HG03575 (cell line): Measurements from ENCODE around the gene USP40.

Experiments used
- ATAC-seq: cut with Tn5 transposase; IDR thresholded peaks from one replicate; pipeline ENCODE4 v1.9.1; 2021; ENCODE audit not compliant: unreplicated experiment, insufficient number of reproducible peaks, low FRiP score; ENCODE audit errors: extremely low read depth

Gene USP40

GRCh38 chr2:233438573-233439147, 127.9 kb downstream of the USP40 start:
- no peak for ATAC-seq

DNA sequence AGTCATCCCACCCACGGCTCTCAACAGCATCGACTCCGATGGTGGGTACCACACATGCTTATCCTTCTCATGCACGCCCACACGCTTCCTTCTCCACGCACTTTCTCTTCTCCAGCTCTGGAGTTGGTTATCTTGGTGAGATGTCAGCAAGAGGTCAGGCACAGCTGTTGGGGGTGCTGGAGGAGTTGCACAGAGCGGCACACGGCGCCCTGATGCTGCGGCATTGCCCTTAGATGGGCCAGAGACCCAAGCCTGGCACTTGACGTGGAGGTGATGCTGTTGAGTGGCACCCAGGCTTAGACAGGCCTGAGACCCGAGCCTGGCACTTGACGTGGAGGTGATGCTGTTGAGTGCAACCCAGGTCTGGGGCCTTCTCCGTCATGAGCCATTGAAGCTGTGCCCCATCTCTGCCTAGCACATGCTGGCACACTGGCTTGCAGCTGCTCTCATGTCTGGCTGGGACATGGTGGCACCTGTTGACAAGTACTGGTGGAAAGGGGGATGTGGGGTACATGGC, 129.1 kb downstream of the USP40 start:
- ATAC-seq = no peak

GRCh38 chr2:233436691-233437438, 129.7 kb downstream of the USP40 start:
- no peak for ATAC-seq

DNA sequence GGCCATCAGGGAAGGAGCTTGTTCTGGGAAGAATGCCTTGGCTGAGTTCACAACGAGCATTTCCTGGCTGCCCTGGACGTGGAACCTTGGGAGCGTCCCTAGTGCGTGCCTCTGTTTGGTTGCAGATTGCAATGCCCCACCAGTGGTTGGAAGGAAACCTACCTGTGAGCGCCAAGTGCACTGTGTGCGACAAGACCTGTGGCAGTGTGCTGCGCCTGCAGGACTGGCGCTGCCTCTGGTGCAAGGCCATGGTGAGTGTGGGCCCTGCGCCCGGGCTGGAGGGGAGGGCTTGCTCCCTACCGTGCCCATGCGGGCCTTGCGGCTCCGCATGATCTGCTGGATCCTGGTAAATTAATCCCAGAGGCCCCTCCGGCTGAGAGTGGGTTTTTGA, 130.4 kb downstream of the USP40 start:
- ATAC-seq = no peak

GRCh38 chr2:233435436-233436190, 131.0 kb downstream of the USP40 start:
- no peak for ATAC-seq

GRCh38 chr2:233434666-233435330, 131.8 kb downstream of the USP40 start:
- ATAC-seq = no peak

DNA sequence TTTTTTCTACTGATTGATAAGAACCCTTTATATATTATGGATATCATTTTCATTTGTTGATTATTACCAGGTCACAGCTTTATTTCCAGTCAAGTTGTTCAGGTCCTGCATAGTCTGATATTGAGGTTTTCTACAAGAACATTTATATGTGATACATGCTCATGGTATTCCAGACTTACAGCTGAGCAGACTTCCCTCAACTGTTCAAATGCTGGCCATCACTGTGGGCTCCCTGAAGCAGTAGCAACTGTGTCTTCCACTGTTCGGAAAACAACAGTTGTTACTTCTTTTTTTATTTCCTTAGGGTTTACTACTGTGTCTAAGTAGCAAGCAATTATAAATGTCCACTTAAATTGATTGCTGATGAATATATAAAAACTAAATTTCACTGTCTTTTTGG, 132.8 kb downstream of the USP40 start:
- ATAC-seq = no peak

DNA sequence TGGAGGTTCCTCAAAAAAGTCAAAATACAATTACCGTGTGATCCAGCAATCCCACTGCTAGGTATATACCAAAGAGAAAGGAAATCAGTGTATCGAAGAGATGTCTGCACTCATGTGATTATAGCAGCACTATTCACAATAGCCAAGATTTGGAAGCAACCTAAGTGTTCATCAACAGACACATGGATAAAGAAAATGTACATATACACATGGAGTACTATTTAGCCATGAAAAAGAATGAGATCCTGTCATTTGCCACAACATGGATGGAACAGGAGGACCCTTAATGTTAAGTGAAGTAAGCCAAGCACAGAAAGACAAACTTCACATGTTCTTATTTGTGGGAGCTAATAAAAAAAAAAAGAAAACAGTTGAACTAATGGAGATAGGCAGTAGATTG, 133.6 kb downstream of the USP40 start:
- no peak for ATAC-seq

DNA sequence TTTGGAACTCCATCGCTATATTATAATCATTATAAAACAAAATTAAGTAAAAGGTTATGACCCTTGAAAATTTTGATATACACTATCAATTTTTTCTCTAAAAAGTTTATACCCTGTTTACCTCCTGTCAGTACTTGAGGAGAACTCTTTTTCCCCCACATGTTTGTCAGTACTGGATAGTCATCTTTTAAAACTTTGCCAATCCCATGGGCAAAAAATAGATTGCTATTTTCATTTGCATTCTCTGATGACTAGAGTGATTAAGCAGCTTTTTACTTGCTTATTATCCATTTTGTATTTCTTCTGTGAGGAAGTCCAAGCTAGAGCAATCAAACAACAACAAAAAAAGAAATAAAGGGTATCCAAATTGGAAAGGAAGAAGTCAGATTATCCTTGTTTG, 135.9 kb downstream of the USP40 start:
- ATAC-seq = no peak

DNA sequence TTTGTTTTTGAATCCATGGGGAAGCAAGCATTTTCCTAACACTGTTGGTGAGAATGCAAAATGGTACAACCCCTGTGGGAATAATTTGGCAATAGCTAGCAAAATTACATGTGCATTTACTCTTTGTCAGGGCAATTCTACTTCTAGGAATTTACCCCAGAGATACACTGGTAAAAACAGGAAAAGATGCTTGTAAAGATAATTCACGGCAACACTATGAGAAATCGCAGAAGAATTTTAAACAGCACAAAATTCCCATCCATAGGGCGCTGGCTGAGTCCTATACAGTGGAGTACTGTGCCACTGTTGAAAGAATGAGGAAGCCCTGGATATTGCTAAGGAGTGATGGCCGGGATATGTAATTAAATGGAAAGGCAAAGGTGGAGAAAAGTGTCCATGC, 136.5 kb downstream of the USP40 start:
- ATAC-seq = no peak

DNA sequence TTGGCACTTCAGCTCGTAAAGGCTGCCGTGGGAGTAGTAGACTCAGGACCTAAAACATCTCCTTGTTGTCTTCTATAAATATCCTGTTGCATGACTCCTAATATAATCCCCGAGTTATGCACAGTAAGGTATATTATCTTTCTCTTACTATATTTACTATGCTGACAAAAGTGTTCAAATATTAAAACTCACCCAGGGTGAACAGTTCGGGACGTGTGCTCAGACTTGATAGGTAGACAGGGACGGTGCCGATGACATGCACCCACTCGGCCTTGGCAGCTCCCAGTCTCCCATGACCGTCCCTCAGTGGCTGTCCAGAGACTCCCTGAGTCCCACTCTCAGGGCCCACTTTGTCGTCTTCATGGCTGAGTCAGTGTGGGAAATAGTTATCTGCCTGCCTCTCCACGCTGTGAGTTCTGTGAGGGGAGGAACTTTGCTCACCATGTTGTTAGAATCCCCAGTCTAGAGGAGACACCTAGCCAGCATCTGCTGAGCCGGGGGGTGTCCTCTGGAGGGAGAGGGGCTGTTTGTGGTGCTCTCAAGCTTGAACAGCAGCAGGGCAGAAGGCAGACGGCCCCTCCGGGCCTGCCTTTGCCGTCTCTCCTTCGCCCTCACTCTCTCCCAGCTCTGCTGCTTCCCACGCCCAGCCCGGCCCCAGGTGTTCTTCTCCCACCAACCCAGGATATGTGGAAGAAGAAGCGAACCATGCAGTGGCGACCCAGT, 137.2 kb downstream of the USP40 start:
- no peak for ATAC-seq

GRCh38 chr2:233428438-233428837, 138.1 kb downstream of the USP40 start:
- ATAC-seq = no peak

DNA sequence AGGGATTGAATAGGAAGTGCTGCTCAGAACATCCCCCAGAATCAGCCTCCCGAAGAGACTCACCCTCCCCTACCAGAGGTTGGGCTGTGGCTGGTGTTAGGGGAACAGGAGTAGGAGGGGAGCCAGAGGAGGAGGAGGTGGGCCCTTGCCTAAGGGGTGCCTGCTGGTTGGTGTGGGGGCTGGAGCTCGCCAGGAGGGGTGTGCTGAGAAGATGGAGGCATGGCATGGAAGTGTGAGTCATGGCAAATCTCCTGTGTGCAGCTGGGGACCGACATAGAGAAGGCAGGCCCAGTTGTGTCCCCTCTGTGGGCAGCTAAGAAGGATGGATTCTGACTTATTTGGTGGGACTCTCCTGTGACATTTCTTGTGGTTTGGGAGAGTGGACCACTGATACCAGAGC, 138.6 kb downstream of the USP40 start:
- ATAC-seq = no peak

- ATAC-seq = no peak
These were observed 139.8 kb downstream of the USP40 start for GRCh38 chr2:233426619-233427342.
